Stomach (tissue), 4 donors: Measurements from ENCODE around the gene ZSWIM3.

Experiments
- EP300 ChIP-seq: sonication (generic); formaldehyde crosslinking; IDR thresholded peaks from one replicate; pipeline ENCODE4 v1.6.1; 2017; ENCODE audit warnings: antibody characterized with exemption
- POLR2A ChIP-seq, 4 donors: fragments of 450-650 bp; IDR thresholded peaks; one replicate each; pipeline ENCODE4 v1.6.1; 2016; ENCODE audit warnings: antibody characterized with exemption in 4 of 4, control low read depth in 2 of 4, mild to moderate bottlenecking in 1 of 4, moderate library complexity in 1 of 4
- POLR2AphosphoS5 ChIP-seq, 3 donors: sonication (generic); formaldehyde crosslinking; IDR thresholded peaks; one replicate each; pipeline ENCODE4 v1.6.1; 2016; ENCODE audit warnings: antibody characterized with exemption in 3 of 3
- TF ChIP-seq, protein P1 (sequence below), 7 experiments: fragments of 450-650 bp in 4 of 7; fragments of 200-600 bp in 3 of 7; sonication (generic) in 3 of 7; IDR thresholded peaks; one replicate each; pipeline ENCODE4 v1.5.1; 2016 to 2019; ENCODE audit warnings: antibody characterized with exemption in 7 of 7, control low read depth in 2 of 7, mild to moderate bottlenecking in 1 of 7

DNA sequence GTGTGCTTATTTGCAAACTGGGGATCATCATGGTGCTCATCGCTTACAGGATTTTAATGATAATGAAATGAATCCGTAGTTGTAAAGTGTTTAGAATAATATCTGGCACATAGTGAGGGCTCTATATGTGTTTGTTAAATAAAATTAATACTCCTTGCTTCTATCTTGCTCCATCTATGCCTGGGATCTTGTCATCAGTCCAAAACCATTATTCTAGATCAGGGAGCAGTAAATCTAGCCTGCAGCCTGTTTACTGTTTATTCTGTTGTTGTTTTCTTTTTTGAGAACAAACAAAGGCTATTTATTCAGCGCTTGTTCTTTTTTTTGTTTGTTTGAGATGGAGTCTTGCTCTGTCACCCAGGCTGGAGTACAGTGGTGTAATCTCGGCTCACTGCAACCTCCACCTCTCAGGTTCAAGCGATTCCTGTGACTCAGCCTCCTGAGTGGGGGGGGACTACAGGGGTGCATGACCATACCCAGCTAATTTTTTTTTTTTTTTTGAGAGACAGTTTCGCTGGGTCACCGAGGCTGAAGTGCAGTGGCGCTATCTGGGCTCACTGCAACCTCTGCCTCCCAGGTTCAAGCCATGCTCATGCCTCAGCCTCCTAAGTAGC lies 8.3 kb upstream of the ZSWIM3 start:
- TF ChIP-seq EP300, result no peak
- no peak for TF ChIP-seq POLR2A (IDR thresholded peaks at IDR 0.05)
- TF ChIP-seq, protein P1, sequence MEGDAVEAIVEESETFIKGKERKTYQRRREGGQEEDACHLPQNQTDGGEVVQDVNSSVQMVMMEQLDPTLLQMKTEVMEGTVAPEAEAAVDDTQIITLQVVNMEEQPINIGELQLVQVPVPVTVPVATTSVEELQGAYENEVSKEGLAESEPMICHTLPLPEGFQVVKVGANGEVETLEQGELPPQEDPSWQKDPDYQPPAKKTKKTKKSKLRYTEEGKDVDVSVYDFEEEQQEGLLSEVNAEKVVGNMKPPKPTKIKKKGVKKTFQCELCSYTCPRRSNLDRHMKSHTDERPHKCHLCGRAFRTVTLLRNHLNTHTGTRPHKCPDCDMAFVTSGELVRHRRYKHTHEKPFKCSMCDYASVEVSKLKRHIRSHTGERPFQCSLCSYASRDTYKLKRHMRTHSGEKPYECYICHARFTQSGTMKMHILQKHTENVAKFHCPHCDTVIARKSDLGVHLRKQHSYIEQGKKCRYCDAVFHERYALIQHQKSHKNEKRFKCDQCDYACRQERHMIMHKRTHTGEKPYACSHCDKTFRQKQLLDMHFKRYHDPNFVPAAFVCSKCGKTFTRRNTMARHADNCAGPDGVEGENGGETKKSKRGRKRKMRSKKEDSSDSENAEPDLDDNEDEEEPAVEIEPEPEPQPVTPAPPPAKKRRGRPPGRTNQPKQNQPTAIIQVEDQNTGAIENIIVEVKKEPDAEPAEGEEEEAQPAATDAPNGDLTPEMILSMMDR (IDR thresholded peaks at IDR 0.05), result no peak
- TF ChIP-seq POLR2AphosphoS5 (IDR thresholded peaks at IDR 0.05), result no peak
